Upper lobe of left lung (tissue), 4 donors: Measurements from ENCODE around the gene TRAPPC4.

Experiments used
- CTCF ChIP-seq, 6 experiments: fragments of 450-650 bp in 4 of 6; fragments of 200-600 bp in 2 of 6; sonication (generic) in 2 of 6; IDR thresholded peaks; one replicate each; pipeline ENCODE4 v1.5.1; 2016 to 2019; ENCODE audit warnings: antibody characterized with exemption in 6 of 6
- EP300 ChIP-seq, 4 donors: sonication (generic); formaldehyde crosslinking; IDR thresholded peaks; one replicate each; pipeline ENCODE4 v1.5.1; 2017; ENCODE audit warnings: antibody characterized with exemption in 4 of 4, control low read depth in 2 of 4
- POLR2A ChIP-seq, 4 donors: fragments of 450-650 bp; IDR thresholded peaks; one replicate each; pipeline ENCODE4 v1.5.1; 2016 to 2017; ENCODE audit warnings: antibody characterized with exemption in 4 of 4, mild to moderate bottlenecking in 2 of 4
- POLR2AphosphoS5 ChIP-seq, 2 donors: sonication (generic); formaldehyde crosslinking; IDR thresholded peaks; one replicate each; pipeline ENCODE4 v1.5.1; 2017; ENCODE audit warnings: antibody characterized with exemption in 2 of 2

- TF ChIP-seq CTCF (IDR thresholded peaks at IDR 0.05) (no peak), EP300 (IDR thresholded peaks at IDR 0.05) (no peak), POLR2AphosphoS5 (IDR thresholded peaks at IDR 0.05) (no peak), POLR2A (IDR thresholded peaks at IDR 0.05) (no peak)
These were observed 2.2 kb upstream of the TRAPPC4 start for GRCh38 chr11:119016216-119017009.
